GM12875 (cell line): Measurements from ENCODE around the gene GUCY2D.
A peak's percentile ranks its signal among the peaks of the same experiment; 100 is the strongest.
"Not testable (repeated sequence)": the region's sequence is repeated elsewhere in the genome, so short reads cannot be mapped to it uniquely, and the experiment has no call there.

Experiments
- H3K4me3 ChIP-seq: one replicate; pipeline ENCODE4 v1.5.1; 2011; ENCODE audit warnings: low read depth, low read length, control low read depth
- TF ChIP-seq, protein P1 (sequence below): IDR thresholded peaks from 2 replicates; pipeline ENCODE4 v1.5.1; 2011; ENCODE audit warnings: low read depth, mild to moderate bottlenecking, control low read depth, inconsistent platforms, low read length, moderate library complexity, borderline replicate concordance; ENCODE audit not compliant: insufficient read depth

GUCY2D gene

DNA sequence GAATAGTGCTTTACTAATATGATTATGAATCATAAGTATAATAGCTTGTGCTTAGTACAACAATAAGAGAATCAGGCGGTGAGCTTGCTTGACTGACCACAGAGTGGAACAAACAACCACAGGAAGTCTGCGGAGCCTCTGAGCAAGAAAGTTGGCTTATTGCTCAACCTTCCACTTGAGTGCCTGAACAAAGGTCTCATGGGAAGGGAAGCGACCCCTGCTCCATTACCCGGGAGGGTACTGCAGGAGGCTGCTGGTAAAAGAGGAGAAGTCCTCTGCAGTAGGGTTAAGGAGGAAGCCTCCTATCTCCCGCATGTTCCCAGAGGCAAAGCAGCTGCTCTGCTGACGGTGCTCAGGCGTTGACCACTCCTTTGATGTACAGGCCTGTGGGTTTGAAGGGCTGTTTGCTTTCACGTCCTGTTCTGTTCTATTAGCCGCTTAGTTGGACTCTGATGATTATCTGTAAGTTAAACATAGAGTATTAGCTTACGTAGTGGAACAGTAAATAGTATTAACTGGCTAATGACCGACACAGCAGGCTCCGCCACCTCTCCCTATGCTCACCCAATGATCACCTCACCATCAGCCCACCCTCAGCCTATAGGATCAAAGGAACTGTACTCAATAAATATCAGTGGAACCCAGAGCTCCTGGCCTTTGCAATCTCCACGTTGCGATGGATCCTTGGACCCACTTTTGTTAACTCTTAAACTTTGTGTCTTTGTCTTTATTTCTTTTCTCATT is 54.0 kb downstream of the GUCY2D start:
- H3K4me3 ChIP-seq, result no peak overlapping the region
- TF ChIP-seq, protein P1, sequence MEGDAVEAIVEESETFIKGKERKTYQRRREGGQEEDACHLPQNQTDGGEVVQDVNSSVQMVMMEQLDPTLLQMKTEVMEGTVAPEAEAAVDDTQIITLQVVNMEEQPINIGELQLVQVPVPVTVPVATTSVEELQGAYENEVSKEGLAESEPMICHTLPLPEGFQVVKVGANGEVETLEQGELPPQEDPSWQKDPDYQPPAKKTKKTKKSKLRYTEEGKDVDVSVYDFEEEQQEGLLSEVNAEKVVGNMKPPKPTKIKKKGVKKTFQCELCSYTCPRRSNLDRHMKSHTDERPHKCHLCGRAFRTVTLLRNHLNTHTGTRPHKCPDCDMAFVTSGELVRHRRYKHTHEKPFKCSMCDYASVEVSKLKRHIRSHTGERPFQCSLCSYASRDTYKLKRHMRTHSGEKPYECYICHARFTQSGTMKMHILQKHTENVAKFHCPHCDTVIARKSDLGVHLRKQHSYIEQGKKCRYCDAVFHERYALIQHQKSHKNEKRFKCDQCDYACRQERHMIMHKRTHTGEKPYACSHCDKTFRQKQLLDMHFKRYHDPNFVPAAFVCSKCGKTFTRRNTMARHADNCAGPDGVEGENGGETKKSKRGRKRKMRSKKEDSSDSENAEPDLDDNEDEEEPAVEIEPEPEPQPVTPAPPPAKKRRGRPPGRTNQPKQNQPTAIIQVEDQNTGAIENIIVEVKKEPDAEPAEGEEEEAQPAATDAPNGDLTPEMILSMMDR, result no peak

DNA sequence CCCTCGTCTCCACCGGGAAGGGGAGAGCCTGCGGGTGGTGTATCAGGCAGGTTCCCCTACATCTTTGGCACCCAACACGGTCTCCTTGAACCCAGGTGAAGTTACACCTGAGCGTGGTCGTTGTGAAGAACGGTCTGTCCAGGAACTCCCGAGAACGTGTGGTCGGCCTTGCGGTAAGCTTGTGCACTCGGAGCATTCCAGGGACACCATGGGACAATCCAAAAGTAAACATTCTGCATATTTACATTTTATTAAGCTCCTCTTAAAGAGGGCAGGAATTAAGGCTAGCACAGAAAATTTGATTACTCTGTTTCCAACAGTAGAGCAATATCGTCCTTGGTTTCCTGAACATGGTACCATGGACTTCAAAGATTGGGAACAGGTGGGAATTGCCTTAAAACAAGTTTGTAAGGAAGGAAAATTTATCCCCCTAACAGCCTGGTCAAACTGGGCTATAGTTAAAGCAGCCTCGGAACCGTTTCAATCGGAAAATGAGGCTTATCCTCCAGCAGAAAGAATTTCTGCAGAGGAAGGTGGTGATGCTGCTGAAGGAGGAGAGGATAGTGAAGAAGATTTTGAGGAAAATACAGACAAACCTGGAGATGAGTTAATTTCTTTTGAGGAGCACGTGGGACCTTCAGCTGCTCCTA is 54.7 kb downstream of the GUCY2D start:
- no peak overlapping the region for H3K4me3 ChIP-seq
- TF ChIP-seq, protein P1, result no peak

DNA sequence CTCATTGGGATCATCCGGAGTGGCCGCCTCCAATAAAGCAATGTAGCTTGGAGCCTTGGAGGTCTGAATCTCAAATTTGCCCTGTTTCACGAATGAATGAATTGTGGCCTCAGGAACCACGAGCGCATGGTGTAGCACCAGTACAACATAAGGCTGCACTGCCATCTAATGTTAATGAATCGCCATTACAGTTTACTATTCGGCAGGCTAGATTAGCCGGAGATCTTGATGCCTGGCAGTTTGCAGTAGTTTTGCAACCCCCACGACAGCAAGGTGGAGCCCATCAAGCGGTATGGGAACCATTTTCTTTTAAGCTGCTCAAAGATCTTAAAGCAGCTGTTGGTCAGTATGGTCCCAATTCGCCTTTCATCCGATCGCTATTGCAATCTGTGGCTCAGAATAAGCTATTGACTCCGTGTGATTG is 55.3 kb downstream of the GUCY2D start:
- H3K4me3 ChIP-seq, result no peak overlapping the region
- TF ChIP-seq, protein P1, result peak; percentile 63; the same call in 1 of the 2 replicates

GRCh38 chr17:8059131-8059530 is 56.7 kb downstream of the GUCY2D start:
- no peak overlapping the region for H3K4me3 ChIP-seq

GRCh38 chr17:8060274-8060673 is 57.9 kb downstream of the GUCY2D start:
- TF ChIP-seq, protein P1, result peak; percentile 57
- H3K4me3 ChIP-seq, result no peak overlapping the region

More at GRCh38 chr17:8059131-8059530, 56.7 kb downstream of the GUCY2D start:
- TF ChIP-seq, protein P1, result no peak

DNA sequence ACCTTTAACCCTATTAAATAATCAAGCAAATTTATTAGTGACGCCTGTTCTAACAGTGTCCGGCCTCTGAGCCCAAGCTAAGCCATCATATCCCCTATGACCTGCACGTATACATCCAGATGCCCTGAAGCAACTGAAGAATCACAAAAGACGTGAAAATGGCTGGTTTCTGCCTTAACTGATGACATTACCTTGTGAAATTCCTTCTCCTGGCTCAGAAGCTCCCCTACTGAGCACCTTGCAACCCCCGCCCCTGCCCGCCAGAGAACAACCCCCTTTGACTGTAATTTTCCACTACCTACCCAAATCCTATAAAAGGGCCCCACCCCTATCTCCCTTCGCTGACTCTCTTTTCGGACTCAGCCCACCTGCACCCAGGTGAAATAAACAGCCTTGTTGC is 59.4 kb downstream of the GUCY2D start:
- not testable (repeated sequence) for H3K4me3 ChIP-seq

- TF ChIP-seq, protein P1, result no peak
- no peak overlapping the region for H3K4me3 ChIP-seq
Measured at GRCh38 chr17:8062435-8062806, 60.0 kb downstream of the GUCY2D start.
